ENCODE results near the gene NUP42. TPM values are rescaled to one million over a fixed set of nuclear protein-coding genes. Genes with fewer than 3 reads are reported as not detected.

The NUP42 gene
- total and polyA plus RNA-seq, 8 donors, result 23.3 to 82.4 (median 62.7) TPM

- Histone ChIP-seq H3K4me1 (no peaks in the 10 kb centered on the region), H3K36me3 (peaks cover 0 to 6% of the 10 kb centered on the region in 2 donors), H3K4me3 (no peak overlapping the region), H3K27ac (no peak overlapping the region), H3K27me3 (no peaks in the 10 kb centered on the region), H3K9me3 (no peaks in the 10 kb centered on the region)
- ATAC-seq (no peak), DNase-seq (no peak)
- intact Hi-C loops (cut with DNase I), result no loop called here
- no peak for TF ChIP-seq CTCF (IDR thresholded peaks at IDR 0.05)
Measured at GRCh38 chr7:23165316-23165715, 16.5 kb upstream of the NUP42 start.

GRCh38 chr7:23167691-23168090 is 14.2 kb upstream of the NUP42 start:
- no peak overlapping the region for H3K27ac ChIP-seq
- no peaks in the 10 kb centered on the region for H3K9me3 ChIP-seq
- no peak for TF ChIP-seq CTCF (IDR thresholded peaks at IDR 0.05)
- intact Hi-C loops (cut with DNase I), result no loop called here
- ATAC-seq (no peak), DNase-seq (no peak)
- no peak overlapping the region for H3K4me3 ChIP-seq
- H3K36me3 ChIP-seq, result peaks cover 0 to 12% of the 10 kb centered on the region in 2 donors
- no peaks in the 10 kb centered on the region for H3K4me1 ChIP-seq
- no peaks in the 10 kb centered on the region for H3K27me3 ChIP-seq

- TF ChIP-seq CTCF (IDR thresholded peaks at IDR 0.05), result no peak
- ATAC-seq (no peak), DNase-seq (no peak)
- Histone ChIP-seq H3K36me3 (peaks cover 0 to 12% of the 10 kb centered on the region in 2 donors), H3K4me1 (no peaks in the 10 kb centered on the region), H3K27me3 (no peaks in the 10 kb centered on the region), H3K27ac (no peak overlapping the region), H3K4me3 (no peak overlapping the region), H3K9me3 (no peaks in the 10 kb centered on the region)
- intact Hi-C loops (cut with DNase I), result no loop called here
Measured at GRCh38 chr7:23168111-23168885, 13.6 kb upstream of the NUP42 start.

GRCh38 chr7:23175938-23176337 is 5.9 kb upstream of the NUP42 start:
- no peak overlapping the region for H3K4me3 ChIP-seq

More at GRCh38 chr7:23175938-23176337, 5.9 kb upstream of the NUP42 start:
- no peaks in the 10 kb centered on the region for H3K9me3 ChIP-seq
- peaks cover 1 to 4% of the 10 kb centered on the region in 2 donors for H3K4me1 ChIP-seq
- TF ChIP-seq CTCF (IDR thresholded peaks at IDR 0.05), result no peak
- DNase-seq (no peak), ATAC-seq (no peak)
- H3K36me3 ChIP-seq, result peaks cover 0 to 10% of the 10 kb centered on the region in 2 donors
- H3K27ac ChIP-seq, result no peak overlapping the region
- no peaks in the 10 kb centered on the region for H3K27me3 ChIP-seq
- intact Hi-C loops (cut with DNase I), result no loop called here

Measured in left lung (tissue), 10 donors.